NCI-H2171 treated with DMSO at 0.1 percent for 48 hours (cell line): ENCODE data around the gene SMG9.

Experiments
- DNase-seq: peaks from one replicate; lab custom pipeline; 2025; lab: John Stamatoyannopoulos, UW

Gene SMG9

GRCh38 chr19:43721469-43722048 lies 33.2 kb downstream of the SMG9 start:
- DNase-seq: no peak

DNA sequence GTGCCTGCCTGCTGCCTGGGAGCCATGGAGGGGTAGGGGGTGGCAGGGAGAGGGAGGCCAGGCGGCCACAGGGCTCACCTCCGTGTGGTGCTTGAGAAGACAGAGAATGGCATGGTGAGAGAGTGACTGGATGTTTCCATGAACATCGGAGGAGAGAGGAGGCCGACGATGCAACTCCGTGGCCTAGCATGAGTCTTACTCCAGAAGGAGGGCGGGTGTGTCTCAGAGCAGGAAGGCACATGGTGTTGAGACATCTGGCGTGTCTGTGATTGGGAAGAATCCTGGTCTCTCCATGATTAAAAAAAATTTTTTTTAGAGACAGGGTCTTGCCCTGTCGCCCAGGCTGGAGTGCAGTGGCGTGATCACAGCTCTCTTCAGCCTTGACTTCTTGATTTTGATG lies 33.8 kb downstream of the SMG9 start:
- DNase-seq: no peak

GRCh38 chr19:43719918-43720317 lies 34.8 kb downstream of the SMG9 start:
- DNase-seq: no peak

GRCh38 chr19:43719378-43719868 lies 35.3 kb downstream of the SMG9 start:
- no peak for DNase-seq

DNA sequence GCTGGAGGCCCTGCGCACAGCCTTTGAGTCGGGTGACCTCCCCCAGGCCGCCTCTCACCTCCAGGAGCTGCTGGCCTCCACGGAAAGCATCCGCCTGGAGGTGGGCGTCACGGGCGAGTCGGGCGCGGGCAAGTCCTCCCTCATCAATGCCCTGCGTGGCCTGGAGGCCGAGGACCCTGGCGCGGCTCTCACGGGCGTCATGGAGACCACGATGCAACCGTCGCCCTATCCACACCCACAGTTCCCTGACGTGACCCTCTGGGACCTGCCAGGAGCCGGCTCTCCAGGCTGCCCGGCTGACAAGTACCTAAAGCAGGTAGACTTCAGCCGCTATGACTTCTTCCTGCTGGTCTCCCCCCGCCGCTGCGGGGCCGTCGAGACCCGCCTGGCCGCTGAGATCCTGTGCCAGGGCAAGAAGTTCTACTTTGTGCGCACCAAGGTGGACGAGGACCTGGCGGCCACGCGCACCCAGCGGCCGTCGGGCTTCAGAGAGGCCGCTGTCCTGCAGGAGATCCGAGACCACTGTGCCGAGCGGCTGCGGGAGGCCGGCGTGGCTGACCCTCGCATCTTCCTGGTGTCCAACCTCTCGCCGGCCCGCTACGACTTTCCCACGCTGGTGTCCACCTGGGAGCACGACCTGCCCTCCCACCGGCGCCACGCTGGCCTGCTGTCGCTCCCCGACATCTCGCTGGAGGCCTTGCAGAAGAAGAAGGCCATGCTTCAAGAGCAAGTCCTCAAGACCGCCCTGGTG lies 36.0 kb downstream of the SMG9 start:
- DNase-seq: no peak

DNA sequence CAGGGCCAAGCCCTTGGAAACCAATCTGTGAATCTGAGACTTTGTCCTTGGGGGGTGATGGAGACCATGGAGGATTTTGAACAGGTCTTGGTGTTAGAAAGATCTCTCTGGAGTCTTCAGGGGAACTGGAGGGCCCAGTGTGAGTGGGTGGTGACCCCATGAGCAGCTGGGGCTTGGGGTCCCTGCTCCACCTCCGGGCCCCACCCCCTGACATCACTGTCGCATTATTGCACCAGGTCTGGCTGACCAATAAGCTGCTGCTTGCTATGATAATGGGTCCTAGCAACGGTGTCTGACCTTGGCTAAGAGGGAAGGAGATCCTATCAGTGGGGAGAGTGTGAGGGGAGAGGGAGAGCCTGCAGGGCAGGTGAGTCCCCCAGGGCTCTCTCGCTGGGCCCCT lies 39.0 kb downstream of the SMG9 start, which contains the start of gene IRGC:
Gene IRGC, plus strand, starts transcription at position 301 of the 400 bp plus-strand sequence. CDS start 2,483 bp downstream, outside the sequence.
- no peak for DNase-seq

DNA sequence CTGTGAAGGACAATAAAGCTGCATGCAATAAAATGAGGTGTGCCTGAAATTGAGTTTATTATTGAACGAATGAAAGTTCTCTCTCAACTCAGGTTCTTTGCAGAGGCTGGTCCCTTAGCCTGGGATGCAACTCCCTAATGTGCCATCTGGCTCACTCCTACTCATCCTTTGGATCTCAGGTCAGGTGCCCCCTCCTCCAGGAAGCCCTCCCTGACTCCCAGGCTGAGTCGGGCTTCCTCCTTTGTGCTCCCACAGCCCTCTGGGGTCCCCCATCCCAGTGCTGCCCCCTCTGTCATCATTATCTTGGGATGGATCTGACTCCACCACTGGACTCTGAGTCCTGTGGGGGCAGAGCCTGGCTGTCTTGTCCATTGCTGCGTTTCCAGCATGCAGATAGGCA lies 41.6 kb downstream of the SMG9 start:
- DNase-seq: no peak

- no peak for DNase-seq
Measured at GRCh38 chr19:43711751-43712355, 42.9 kb downstream of the SMG9 start.

GRCh38 chr19:43708716-43709115 lies 46.0 kb downstream of the SMG9 start:
- DNase-seq: no peak

GRCh38 chr19:43707158-43707712 lies 47.5 kb downstream of the SMG9 start:
- no peak for DNase-seq

- DNase-seq: no peak
Measured at GRCh38 chr19:43705729-43706128, 49.0 kb downstream of the SMG9 start.

GRCh38 chr19:43704002-43704705 lies 50.6 kb downstream of the SMG9 start:
- DNase-seq: no peak

DNA sequence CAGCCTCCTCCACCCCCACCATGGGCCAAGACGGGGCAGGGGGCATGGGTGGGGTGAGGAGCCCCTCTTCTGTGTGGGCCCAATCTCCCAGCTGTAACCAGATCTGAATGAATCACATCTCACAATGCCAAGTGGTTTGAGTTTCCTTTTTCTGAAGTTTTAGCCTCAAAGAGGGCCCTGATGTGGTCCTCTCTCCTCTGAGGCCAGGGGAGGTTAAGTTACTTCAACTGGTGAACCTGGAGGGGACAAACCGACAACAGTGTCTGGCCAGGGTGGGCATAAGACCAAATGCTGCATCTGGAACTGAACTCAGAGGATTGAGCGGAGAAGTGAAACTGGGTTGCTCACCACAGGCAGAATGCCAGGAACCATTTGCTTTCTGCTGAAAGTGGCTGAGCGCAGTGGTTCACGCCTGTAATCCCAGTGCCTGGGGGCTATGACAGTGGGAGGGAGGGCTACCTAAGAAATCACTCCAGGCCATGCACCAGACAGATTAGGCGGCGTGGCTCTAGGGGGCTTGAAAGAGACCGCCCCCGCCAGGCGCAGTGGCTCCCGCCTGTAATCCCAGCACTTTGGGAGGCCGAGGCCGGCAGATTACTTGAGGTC lies 54.3 kb downstream of the SMG9 start:
- DNase-seq: no peak

DNA sequence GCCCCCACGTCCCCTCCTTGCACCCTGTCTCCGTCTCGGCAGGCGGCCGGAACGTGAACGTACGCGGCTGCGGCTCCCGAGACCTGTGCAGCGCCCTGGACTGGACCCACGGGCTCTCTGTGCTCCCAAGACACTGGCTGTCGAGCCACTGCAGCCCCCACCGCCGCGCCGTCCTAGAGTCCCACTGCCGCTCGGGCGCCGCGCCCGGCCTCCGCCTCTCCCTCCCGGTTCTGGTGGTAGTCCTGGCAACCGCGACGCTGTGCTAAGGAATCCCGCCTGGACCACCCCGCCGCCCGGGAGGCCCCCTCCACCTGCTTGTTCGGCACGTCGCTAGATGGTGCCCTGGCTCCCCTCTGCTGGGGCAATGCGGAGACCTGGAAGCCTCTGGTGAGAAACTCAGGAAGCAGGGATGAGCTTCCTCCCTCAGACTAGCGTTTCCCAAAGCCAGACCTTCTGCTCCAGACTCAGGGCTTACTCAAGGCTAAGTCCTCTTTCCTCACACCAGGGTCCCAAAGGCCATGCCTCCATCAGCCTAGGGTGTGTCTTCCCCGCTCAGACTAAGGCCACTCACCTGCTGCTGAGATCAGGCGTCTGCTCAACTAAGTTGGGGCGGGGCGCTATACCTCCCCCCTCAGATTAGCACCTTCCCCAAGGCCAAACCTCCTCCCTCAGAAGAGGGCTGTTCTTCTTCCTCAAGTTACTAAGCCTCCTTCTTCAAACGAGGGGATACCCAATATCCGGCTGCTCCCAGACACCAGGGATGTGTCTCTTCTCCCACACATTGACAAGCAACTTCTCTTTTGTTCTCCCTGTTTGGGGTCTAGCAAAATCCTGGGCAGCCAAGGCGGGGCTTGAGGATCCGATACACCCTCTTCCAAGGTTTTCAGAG lies 55.0 kb downstream of the SMG9 start:
- peak; percentile 29 for DNase-seq

GRCh38 chr19:43697295-43697694 lies 57.5 kb downstream of the SMG9 start:
- no peak for DNase-seq

DNA sequence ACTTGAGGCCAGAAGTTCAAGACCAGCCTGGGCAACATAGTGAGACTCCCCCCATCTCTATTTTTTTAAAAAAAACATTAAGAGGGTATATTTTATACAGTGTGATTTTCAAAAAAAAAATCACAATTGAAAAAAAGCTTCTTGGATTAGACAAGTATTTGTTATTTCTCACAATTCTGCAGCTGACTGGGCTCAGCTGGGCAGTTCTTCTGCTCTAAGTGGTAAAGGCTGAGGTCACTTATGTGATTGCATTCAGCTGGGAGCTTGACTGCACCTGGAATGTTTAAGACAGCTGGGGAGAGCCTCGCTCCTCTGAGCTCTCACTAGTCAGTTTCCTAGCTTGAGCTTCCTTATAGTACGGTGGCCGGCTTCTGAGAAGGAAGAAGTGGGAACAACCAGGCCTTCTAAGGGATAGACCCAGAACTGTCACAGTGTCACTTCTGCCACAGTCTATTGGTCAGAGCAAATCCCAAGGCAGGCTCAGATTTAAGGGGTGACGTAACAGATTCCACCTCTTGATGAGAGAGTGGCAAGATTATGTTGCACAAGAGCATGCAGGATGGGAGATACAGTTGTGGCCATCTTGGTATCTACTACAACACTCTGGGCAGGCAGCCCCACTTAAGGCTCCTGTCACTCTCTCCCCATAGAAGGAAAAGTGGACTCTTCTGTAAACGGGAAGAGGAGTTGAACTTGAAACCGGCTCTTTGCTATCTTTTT lies 58.6 kb downstream of the SMG9 start:
- DNase-seq: no peak

GRCh38 chr19:43694553-43694952 lies 60.2 kb downstream of the SMG9 start:
- DNase-seq: no peak

- DNase-seq: no peak
Measured at GRCh38 chr19:43692877-43693276, 61.9 kb downstream of the SMG9 start.

- no peak for DNase-seq
Measured at GRCh38 chr19:43692385-43692784, 62.4 kb downstream of the SMG9 start.

DNA sequence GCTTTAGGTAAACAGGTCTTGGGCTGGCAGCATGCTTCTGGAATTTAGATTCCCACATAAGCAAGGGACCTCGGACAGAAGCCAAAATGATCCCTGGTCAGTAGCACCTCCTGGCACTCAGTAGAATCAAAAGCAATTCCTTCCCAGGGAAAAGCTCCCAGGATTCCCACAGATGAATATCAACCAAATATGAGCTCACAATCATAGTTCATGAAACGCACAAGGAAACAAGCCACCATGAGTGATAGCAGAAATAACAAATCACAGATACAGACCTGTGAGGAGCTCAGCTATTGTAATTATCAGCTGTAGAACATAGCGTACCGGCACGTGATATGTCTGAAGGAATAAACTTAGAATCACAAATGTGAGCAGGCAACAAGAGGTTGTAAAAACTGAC lies 63.0 kb downstream of the SMG9 start:
- no peak for DNase-seq
